Measurements from ENCODE around the gene MPP3. TPM values are rescaled to one million over a fixed set of nuclear protein-coding genes. Genes with fewer than 3 reads are reported as not detected.
"Not testable (repeated sequence)": the region's sequence is repeated elsewhere in the genome, so short reads cannot be mapped to it uniquely, and the experiment has no call there.

Gene MPP3
- total and polyA plus RNA-seq, 2 donors = 5.4 to 12.1 TPM

GRCh38 chr17:43792668-43793067, 40.3 kb downstream of the MPP3 start:
- not testable (repeated sequence) for H3K4me1 ChIP-seq (ENCODE audit: insufficient read depth); H3K4me3 ChIP-seq (ENCODE audit: low read depth, low read length); DNase-seq (ENCODE audit: extremely low spot score); H3K27ac ChIP-seq (ENCODE audit: low read depth); H3K36me3 ChIP-seq (ENCODE audit: insufficient read depth)
- WGBS = 93% methylated on average over 4 of the region's 4 CpGs

GRCh38 chr17:43791589-43791988, 41.4 kb downstream of the MPP3 start:
- Histone ChIP-seq H3K36me3 (ENCODE audit: insufficient read depth) (no peaks in the 10 kb centered on the region), H3K27ac (ENCODE audit: low read depth) (no peak overlapping the region), H3K4me1 (ENCODE audit: insufficient read depth) (no peaks in the 10 kb centered on the region), H3K4me3 (ENCODE audit: low read depth, low read length) (no peak overlapping the region)
- DNase-seq (ENCODE audit: extremely low spot score) = no peak
- 11% methylated on average over 3 of the region's 3 CpGs for WGBS

DNA sequence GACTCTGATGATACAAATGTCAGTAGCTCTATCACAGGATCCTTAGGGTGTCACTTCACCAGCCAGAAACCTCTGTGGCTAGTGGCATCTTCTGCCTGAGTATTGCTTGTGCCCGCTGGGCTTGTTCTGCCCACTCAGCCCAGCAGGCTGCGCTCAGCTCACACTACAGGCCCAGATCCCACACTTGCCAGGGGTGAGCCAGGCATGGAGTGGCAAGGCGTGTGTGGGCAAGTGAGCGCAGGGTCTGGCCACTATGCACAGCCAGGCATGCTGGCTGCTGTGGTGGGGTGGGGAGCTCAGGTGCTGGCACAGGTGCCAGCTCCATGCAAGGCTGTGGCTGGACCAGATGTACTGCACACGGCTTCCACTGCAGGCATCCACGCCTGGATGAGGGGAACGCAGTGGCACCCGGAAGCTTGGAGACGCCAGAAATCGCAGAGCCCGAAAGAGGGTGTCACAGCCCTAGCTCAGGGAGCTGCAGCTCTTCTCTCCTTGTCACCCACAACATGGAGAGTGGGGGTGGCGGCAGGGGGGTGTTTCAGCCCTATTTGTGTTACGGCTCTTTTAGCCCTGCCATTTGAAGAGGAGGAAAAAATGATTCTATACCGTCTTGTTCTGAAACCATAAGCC, 42.5 kb downstream of the MPP3 start:
- no peak overlapping the region for H3K4me3 ChIP-seq (ENCODE audit: low read depth, low read length)

GRCh38 chr17:43789482-43789881, 43.5 kb downstream of the MPP3 start:
- DNase-seq (ENCODE audit: extremely low spot score) = no peak
- Histone ChIP-seq H3K4me1 (ENCODE audit: insufficient read depth) (no peaks in the 10 kb centered on the region), H3K36me3 (ENCODE audit: insufficient read depth) (no peaks in the 10 kb centered on the region), H3K27ac (ENCODE audit: low read depth) (no peak overlapping the region), H3K4me3 (ENCODE audit: low read depth, low read length) (no peak overlapping the region)
- WGBS = 90% methylated on average over 1 of the region's 1 CpG

More for the DNA sequence above, 42.5 kb downstream of the MPP3 start:
- Histone ChIP-seq H3K36me3 (ENCODE audit: insufficient read depth) (no peaks in the 10 kb centered on the region), H3K4me1 (ENCODE audit: insufficient read depth) (no peaks in the 10 kb centered on the region), H3K27ac (ENCODE audit: low read depth) (no peak overlapping the region)
- 88% methylated on average over 14 of the region's 14 CpGs for WGBS
- DNase-seq (ENCODE audit: extremely low spot score) = no peak

- Histone ChIP-seq H3K4me1 (ENCODE audit: insufficient read depth) (no peaks in the 10 kb centered on the region), H3K27ac (ENCODE audit: low read depth) (no peak overlapping the region), H3K36me3 (ENCODE audit: insufficient read depth) (no peaks in the 10 kb centered on the region), H3K4me3 (ENCODE audit: low read depth, low read length) (no peak overlapping the region)
- no peak for DNase-seq (ENCODE audit: extremely low spot score)
- 84% methylated on average over 5 of the region's 5 CpGs for WGBS
Observed at GRCh38 chr17:43788540-43788939, 44.4 kb downstream of the MPP3 start.

DNA sequence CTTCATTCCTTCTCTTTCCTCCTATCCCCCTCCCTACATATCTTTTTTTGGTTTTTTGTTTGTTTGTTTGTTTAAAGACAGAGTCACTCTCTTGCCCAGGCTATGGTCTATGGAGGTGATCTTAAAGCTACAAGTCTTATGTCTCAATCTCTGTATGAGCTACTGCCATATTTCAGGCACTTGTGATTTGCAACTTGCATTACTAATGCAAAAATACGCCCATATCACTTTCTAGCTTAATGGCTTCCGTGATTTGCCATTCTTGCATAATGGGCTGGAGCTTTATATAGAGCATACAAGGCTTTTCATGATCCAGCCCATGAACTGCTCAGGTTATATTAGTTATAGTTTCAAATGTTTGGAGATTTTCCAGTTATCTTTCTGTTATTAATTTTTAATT, 45.2 kb downstream of the MPP3 start:
- H3K27ac ChIP-seq (ENCODE audit: low read depth) = no peak overlapping the region
- DNase-seq (ENCODE audit: extremely low spot score) = no peak
- WGBS = 65% methylated on average over 2 of the region's 2 CpGs
- no peak overlapping the region for H3K4me3 ChIP-seq (ENCODE audit: low read depth, low read length)
- H3K4me1 ChIP-seq (ENCODE audit: insufficient read depth) = no peaks in the 10 kb centered on the region
- H3K36me3 ChIP-seq (ENCODE audit: insufficient read depth) = no peaks in the 10 kb centered on the region

DNA sequence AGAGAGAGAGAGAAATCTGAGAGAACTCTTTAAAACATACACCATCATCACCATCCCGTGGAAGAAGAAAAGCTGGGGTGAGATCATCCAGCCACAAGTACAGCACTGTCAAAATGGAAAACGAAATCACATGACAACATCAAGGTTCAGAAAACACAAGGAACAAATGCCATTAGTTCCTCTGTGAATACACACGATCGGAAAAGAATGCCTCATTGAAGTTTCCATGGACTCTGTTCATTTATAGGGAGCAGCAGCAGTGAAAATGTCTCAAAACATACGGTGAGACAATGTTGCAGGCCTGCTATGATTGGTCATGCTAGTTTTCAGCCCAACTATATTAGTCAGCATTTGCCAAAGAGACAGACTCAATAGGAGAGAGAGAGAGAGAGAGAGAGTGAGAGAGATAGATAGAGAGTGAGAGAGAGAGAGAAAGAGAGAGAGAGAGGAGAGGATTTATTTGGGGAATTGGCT, 48.3 kb downstream of the MPP3 start:
- H3K27ac ChIP-seq (ENCODE audit: low read depth) = no peak overlapping the region
- no peaks in the 10 kb centered on the region for H3K4me1 ChIP-seq (ENCODE audit: insufficient read depth)
- no peak for DNase-seq (ENCODE audit: extremely low spot score)
- no peaks in the 10 kb centered on the region for H3K36me3 ChIP-seq (ENCODE audit: insufficient read depth)
- no peak overlapping the region for H3K4me3 ChIP-seq (ENCODE audit: low read depth, low read length)
- 62% methylated on average over 5 of the region's 5 CpGs for WGBS

GRCh38 chr17:43784068-43784467, 48.9 kb downstream of the MPP3 start:
- WGBS = 83% methylated on average over 2 of the region's 2 CpGs
- no peak overlapping the region for H3K27ac ChIP-seq (ENCODE audit: low read depth)
- no peak for DNase-seq (ENCODE audit: extremely low spot score)
- H3K4me3 ChIP-seq (ENCODE audit: low read depth, low read length) = no peak overlapping the region
- H3K4me1 ChIP-seq (ENCODE audit: insufficient read depth) = no peaks in the 10 kb centered on the region
- H3K36me3 ChIP-seq (ENCODE audit: insufficient read depth) = no peaks in the 10 kb centered on the region

GRCh38 chr17:43782913-43783680, 49.8 kb downstream of the MPP3 start:
- Histone ChIP-seq H3K4me1 (ENCODE audit: insufficient read depth) (no peaks in the 10 kb centered on the region), H3K27ac (ENCODE audit: low read depth) (no peak overlapping the region), H3K36me3 (ENCODE audit: insufficient read depth) (no peaks in the 10 kb centered on the region), H3K4me3 (ENCODE audit: low read depth, low read length) (no peak overlapping the region)
- 75% methylated on average over 15 of the region's 15 CpGs for WGBS
- no peak for DNase-seq (ENCODE audit: extremely low spot score)

DNA sequence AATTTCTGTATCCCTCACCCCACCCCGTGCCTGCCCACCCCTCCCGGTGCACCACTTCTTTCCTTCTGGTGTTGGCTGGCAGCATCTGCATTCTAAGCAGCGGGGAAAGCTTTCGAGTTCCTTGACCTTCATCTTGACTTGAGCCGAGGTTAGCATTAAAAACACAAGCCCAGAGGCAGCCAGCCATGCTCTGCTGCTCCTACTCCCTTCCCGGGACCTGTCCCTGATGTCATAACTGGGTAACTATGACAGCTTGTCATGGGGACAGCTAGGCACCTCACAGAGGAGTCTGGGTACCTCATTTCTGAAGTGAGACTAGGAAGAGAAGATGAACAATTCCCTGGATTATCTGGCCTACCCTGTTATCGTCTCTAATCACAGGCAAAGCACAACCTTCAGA, 52.8 kb downstream of the MPP3 start, which contains the start of gene CFAP97D1:
Gene CFAP97D1, plus strand, starts transcription at position 301 of the 400 bp plus-strand sequence. Its CDS starts 28 bp downstream, at position 329.
- WGBS = 68% methylated on average over 7 of the region's 7 CpGs
- H3K4me1 ChIP-seq (ENCODE audit: insufficient read depth) = no peaks in the 10 kb centered on the region
- peak within 1 kb of the TSS; percentile 78 for H3K4me3 ChIP-seq (ENCODE audit: low read depth, low read length)
- no peaks in the 10 kb centered on the region for H3K36me3 ChIP-seq (ENCODE audit: insufficient read depth)
- peak within 1 kb of the TSS; percentile 82 for H3K27ac ChIP-seq (ENCODE audit: low read depth)
- DNase-seq (ENCODE audit: extremely low spot score) = no peak

DNA sequence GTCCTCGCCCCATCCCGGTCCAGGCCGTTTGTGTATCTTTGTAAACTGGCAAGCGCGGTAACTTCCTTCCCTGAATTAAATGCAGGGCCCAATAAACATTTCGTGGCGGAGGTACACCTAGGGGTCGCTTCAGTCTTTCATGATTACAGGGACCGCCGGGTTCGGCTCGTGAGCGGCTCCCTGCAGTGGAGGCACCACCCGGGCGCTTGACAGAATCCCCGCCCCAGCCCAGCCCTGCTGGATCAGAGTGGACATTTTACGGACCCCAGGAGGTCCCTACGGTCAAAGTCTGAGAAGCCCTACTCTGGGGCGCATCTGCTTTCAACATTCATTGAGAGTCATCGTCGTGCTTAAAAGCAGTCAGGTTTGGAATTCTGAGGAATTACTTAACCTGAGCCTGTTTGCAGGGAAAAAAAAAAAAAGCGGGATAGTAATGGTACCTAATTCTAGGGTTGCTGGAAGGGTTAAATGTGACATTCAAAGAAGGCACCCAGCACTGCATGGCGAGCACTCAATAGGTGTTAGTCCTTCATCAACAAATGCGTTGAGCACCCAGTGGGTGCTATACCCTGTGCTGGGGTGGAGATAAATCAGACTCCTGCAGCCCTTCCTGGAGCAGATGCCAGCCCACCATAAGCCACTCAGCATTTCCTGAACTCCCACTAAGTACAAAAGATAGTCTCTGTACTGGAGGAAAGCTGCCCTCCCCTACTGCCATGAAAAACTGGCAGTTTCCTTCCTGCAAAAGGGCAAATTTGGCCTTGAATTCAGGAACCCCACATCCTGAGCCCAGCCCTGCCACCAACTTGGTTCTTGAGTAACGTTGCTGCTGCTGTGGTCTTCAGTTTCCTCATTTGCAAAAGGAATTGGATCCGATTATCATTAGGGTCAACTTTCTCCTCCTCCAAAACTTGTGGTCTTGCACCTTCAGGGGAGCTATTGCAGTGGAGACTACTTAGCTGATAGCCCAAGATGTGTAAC, 53.5 kb downstream of the MPP3 start:
- H3K4me1 ChIP-seq (ENCODE audit: insufficient read depth) = no peaks in the 10 kb centered on the region
- peak overlapping the region; percentile 78 for H3K4me3 ChIP-seq (ENCODE audit: low read depth, low read length)
- H3K36me3 ChIP-seq (ENCODE audit: insufficient read depth) = no peaks in the 10 kb centered on the region
- no peak for DNase-seq (ENCODE audit: extremely low spot score)
- 8% methylated on average over 26 of the region's 26 CpGs for WGBS
- H3K27ac ChIP-seq (ENCODE audit: low read depth) = peak overlapping the region; percentile 82

- Histone ChIP-seq H3K4me1 (ENCODE audit: insufficient read depth) (no peaks in the 10 kb centered on the region), H3K36me3 (ENCODE audit: insufficient read depth) (no peaks in the 10 kb centered on the region), H3K27ac (ENCODE audit: low read depth) (peak within 1 kb of the TSS; percentile 98), H3K4me3 (ENCODE audit: low read depth, low read length) (peak within 1 kb of the TSS; percentile 78)
- peak; percentile 72 for DNase-seq (ENCODE audit: extremely low spot score)
- under 1% methylated on average over 100 of the region's 100 CpGs for WGBS
Observed at GRCh38 chr17:43778337-43779144, 54.4 kb downstream of the MPP3 start, which contains the start of gene DUSP3. DUSP3 (minus strand) TSS chr17:43778977; CDS start chr17:43778924, 53 bp downstream.

All from urinary bladder (tissue), 4 donors.